ENCODE data around the gene SLC43A2. TPM values are rescaled to one million over a fixed set of nuclear protein-coding genes. Genes with fewer than 3 reads are reported as not detected.
"Not testable (repeated sequence)": the region's sequence is repeated elsewhere in the genome, so short reads cannot be mapped to it uniquely, and the experiment has no call there.

SLC43A2 gene
- total RNA-seq, 2 donors from 2014 or later, result 9.6 to 22.4 TPM

- no peaks in the 10 kb centered on the region for H3K36me3 ChIP-seq (replicated peaks in 1 of 2; ENCODE audit: insufficient read depth in 1 of 2, low read depth in 2 of 2)
- H3K4me3 ChIP-seq, result no peak overlapping the region
- TF ChIP-seq POLR2A (IDR thresholded peaks at IDR 0.05), result no peak
- TF ChIP-seq CTCF (IDR thresholded peaks at IDR 0.05), result no peak
- H3K9me3 ChIP-seq, result no peaks in the 10 kb centered on the region
- H3K27me3 ChIP-seq, result no peaks in the 10 kb centered on the region
- no peak for DNase-seq
- 47 to 51% methylated on average over 20 to 27 of the region's 27 CpGs for WGBS, 2 donors
- ATAC-seq, result no peak
- intact Hi-C loops (cut with DNase I), result no loop called here
- H3K27ac ChIP-seq, result no peak overlapping the region
- no peaks in the 10 kb centered on the region for H3K4me1 ChIP-seq
Observed at GRCh38 chr17:1568950-1569810, 59.5 kb downstream of the SLC43A2 start.

GRCh38 chr17:1566505-1567199 is 62.0 kb downstream of the SLC43A2 start:
- Histone ChIP-seq H3K36me3 (replicated peaks in 1 of 2; ENCODE audit: insufficient read depth in 1 of 2, low read depth in 2 of 2) (no peaks in the 10 kb centered on the region), H3K9me3 (no peaks in the 10 kb centered on the region), H3K4me1 (peaks cover 7% of the 10 kb centered on the region), H3K4me3 (no peak overlapping the region), H3K27ac (no peak overlapping the region), H3K27me3 (no peaks in the 10 kb centered on the region)
- 64 to 69% methylated on average over 14 of the region's 14 CpGs for WGBS, 2 donors
- intact Hi-C loops (cut with DNase I), result no loop called here
- no peak for ATAC-seq
- no peak for DNase-seq
- no peak for TF ChIP-seq POLR2A (IDR thresholded peaks at IDR 0.05)

DNA sequence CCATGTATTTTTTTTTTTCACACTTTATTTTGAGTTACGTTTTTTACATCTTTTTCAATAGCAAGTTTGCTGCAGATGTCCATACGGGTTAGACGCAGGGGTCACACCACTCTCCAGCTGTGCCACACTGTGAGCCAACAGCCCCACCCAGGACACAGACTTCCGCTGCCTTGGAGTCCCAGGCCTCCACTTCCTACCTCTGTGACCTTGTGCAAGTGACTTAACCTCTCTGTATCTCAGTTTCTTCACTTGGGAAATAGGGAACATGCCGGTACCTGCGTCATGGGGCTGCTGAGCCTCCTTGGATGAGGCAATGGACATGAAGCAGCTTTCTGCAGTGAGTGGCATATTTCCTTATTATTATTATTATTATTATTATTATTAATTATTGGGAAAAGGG is 62.8 kb downstream of the SLC43A2 start:
- H3K9me3 ChIP-seq, result no peaks in the 10 kb centered on the region
- intact Hi-C loops (cut with DNase I), result no loop called here
- H3K27ac ChIP-seq, result no peak overlapping the region
- H3K4me3 ChIP-seq, result no peak overlapping the region
- DNase-seq (no peak), ATAC-seq (no peak)
- TF ChIP-seq POLR2A (IDR thresholded peaks at IDR 0.05) (no peak), CTCF (IDR thresholded peaks at IDR 0.05) (no peak)
- peaks cover 14% of the 10 kb centered on the region for H3K4me1 ChIP-seq
- 60 to 66% methylated on average over 6 of the region's 6 CpGs for WGBS, 2 donors
- no peaks in the 10 kb centered on the region for H3K36me3 ChIP-seq (replicated peaks in 1 of 2; ENCODE audit: insufficient read depth in 1 of 2, low read depth in 2 of 2)
- H3K27me3 ChIP-seq, result no peaks in the 10 kb centered on the region

DNA sequence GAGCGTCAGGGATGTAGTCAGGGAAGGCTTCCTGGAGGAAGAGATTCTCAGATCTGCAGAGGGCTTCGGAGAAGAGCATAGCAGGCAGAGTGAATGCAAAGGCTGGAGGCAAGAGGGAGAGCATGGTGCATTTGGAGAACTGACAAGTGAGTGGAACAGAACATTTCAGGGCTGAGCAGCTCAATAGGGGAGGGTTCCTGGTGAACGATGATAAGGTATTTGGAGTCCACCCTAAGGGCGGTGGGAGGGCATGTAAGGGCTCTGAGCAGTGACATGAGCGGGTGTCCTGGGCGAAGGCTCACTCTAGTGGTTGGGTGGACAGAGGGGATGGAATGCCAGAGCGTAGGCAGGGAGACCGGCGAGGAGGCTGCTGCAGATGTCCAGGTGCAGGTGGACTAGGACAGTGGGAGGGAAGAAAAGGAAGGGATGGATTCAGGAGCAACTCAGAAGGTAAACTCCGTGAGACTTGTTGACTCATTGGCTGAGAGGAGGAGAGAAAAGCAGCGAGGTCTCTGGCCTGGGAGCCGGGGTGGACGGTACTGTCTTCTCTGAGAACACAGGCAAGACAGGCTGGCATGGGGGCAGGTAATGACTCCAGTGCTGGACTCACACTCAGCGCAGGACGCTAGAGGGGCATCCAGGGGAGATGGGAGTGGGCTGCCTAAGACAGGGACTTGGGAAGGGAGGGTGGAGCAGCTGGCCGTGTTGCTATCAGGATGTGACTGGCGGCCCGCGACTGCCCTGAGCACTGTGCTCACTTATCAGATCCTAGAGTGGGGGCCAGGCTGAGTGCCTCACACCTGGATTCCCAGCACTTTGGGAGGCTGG is 64.6 kb downstream of the SLC43A2 start:
- Histone ChIP-seq H3K27me3 (no peaks in the 10 kb centered on the region), H3K9me3 (no peaks in the 10 kb centered on the region), H3K4me3 (no peak overlapping the region), H3K4me1 (peaks cover 33% of the 10 kb centered on the region), H3K36me3 (replicated peaks in 1 of 2; ENCODE audit: insufficient read depth in 1 of 2, low read depth in 2 of 2) (no peaks in the 10 kb centered on the region), H3K27ac (no peak overlapping the region)
- intact Hi-C loops (cut with DNase I), result no loop called here
- WGBS, 2 donors, result 56 to 60% methylated on average over 19 of the region's 19 CpGs
- ATAC-seq, result no peak
- no peak for TF ChIP-seq CTCF (IDR thresholded peaks at IDR 0.05)
- TF ChIP-seq POLR2A (IDR thresholded peaks at IDR 0.05), result no peak
- no peak for DNase-seq

DNA sequence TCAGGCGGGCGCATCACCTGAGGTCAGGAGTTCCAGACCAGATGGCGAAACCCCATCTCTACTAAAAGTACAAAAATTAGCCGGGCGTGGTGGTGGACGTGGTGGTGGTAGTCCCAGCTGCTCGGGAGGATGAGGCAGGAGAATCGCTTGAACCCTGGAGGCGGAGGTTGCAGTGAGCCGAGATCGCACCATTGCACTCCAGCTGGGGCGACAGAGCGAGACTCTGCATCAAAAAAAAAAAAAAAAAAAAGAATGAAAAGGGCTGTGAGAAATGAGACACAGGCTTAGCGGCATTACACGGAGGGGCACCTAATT is 65.2 kb downstream of the SLC43A2 start:
- DNase-seq; H3K9me3 ChIP-seq; ATAC-seq; H3K36me3 ChIP-seq (replicated peaks in 1 of 2; ENCODE audit: insufficient read depth in 1 of 2, low read depth in 2 of 2); H3K27ac ChIP-seq; H3K4me3 ChIP-seq; intact Hi-C loops (cut with DNase I); H3K27me3 ChIP-seq: not testable (repeated sequence)
- H3K4me1 ChIP-seq, result peaks cover 35% of the 10 kb centered on the region
- WGBS, 2 donors, result 78 to 82% methylated on average over 15 of the region's 15 CpGs

All from body of pancreas (tissue), 4 donors.